ENCODE data around the gene RASAL2.

- TF ChIP-seq CTCF (IDR thresholded peaks at IDR 0.05) (no peak), EZH2phosphoT487 (IDR thresholded peaks at IDR 0.05) (no peak)
Observed at GRCh38 chr1:178472531-178472930, 378.6 kb downstream of the RASAL2 start.

All from neural progenitor cell (in vitro differentiated cells).